Myometrial cell (primary cell): ENCODE measurements around the gene ZNF417. TPM values are rescaled to one million over a fixed set of nuclear protein-coding genes. Genes with fewer than 3 reads are reported as not detected.

Experiments used
- total RNA-seq: library from RNA; depleted of rRNA; stranded (reverse); fragments of >200 nt; gene quantifications from 2 replicates; pipeline ENCODE4 v1.2.3, GENCODE V29; 2015

Gene ZNF417
- total RNA-seq, result 3.0 and 6.1 TPM in 2 replicates

GRCh38 chr19:57916168-57916995 is at the start of gene ZNF417:
TSS of gene ZNF417 (minus strand) at chr19:57916592. CDS start at chr19:57916411, 181 bp downstream.

GRCh38 chr19:57947419-57948134 is 31.2 kb upstream of the ZNF417 start, which contains the start of gene ZNF256:
TSS of gene ZNF256 (minus strand) at chr19:57947706. CDS start at chr19:57947474, 232 bp downstream.

GRCh38 chr19:57934820-57935665 is 18.7 kb upstream of the ZNF417 start, which contains the start of gene ZNF418:
TSS of gene ZNF418 (minus strand) at chr19:57935402. CDS start at chr19:57933822, 1,580 bp downstream.

GRCh38 chr19:57888560-57889231 is 27.7 kb downstream of the ZNF417 start, which contains the start of gene ZNF814:
TSS of gene ZNF814 (minus strand) at chr19:57889037. CDS start at chr19:57888802, 235 bp downstream.

Other genes with a start within 250 kb of the ZNF417 start
- not detected in 2 replicates for gene ZSCAN4, start 247.7 kb downstream of the ZNF417 start, total RNA-seq
- 2.0 and 7.8 TPM in 2 replicates for gene ZNF551, start 234.6 kb downstream of the ZNF417 start, total RNA-seq
- gene ZNF154, start 207.4 kb downstream of the ZNF417 start, total RNA-seq, result not detected in 2 replicates
- 4.4 and 7.5 TPM in 2 replicates for gene ZNF671, start 189.0 kb downstream of the ZNF417 start, total RNA-seq
- 4.4 and 5.2 TPM in 2 replicates for gene ZNF776, start 169.8 kb downstream of the ZNF417 start, total RNA-seq
- 6.2 and 8.1 TPM in 2 replicates for gene ZNF586, start 146.9 kb downstream of the ZNF417 start, total RNA-seq
- 1.6 and 1.7 TPM in 2 replicates for gene ZNF552, start 101.7 kb downstream of the ZNF417 start, total RNA-seq
- 2.0 and 4.6 TPM in 2 replicates for gene ZNF587B, start 86.3 kb downstream of the ZNF417 start, total RNA-seq
- gene ZNF587, start 66.7 kb downstream of the ZNF417 start, total RNA-seq, result 6.3 and 14.9 TPM in 2 replicates
- gene ZNF814, start 27.6 kb downstream of the ZNF417 start, total RNA-seq, result 0.71 and 1.4 TPM in 2 replicates
- 0.29 and 1.8 TPM in 2 replicates for gene ZNF418, start 18.8 kb upstream of the ZNF417 start, total RNA-seq
- 0.29 and 3.5 TPM in 2 replicates for gene ZNF256, start 31.1 kb upstream of the ZNF417 start, total RNA-seq
- not detected in 2 replicates for gene C19orf18, start 57.9 kb upstream of the ZNF417 start, total RNA-seq
- gene ZNF606, start 86.2 kb upstream of the ZNF417 start, total RNA-seq, result 1.7 and 6.4 TPM in 2 replicates
- gene ZSCAN1, start 117.4 kb upstream of the ZNF417 start, total RNA-seq, result not detected in 2 replicates
- gene ZNF135, start 142.7 kb upstream of the ZNF417 start, total RNA-seq, result 0.58 and 2.5 TPM in 2 replicates
- gene ZSCAN18, start 181.6 kb upstream of the ZNF417 start, total RNA-seq, result 22.2 and 43.2 TPM in 2 replicates
- 6.9 and 8.6 TPM in 2 replicates for gene ZNF329, start 234.2 kb upstream of the ZNF417 start, total RNA-seq